BJ (cell line): Measurements from ENCODE around the gene RANBP3. TPM values are rescaled to one million over a fixed set of nuclear protein-coding genes. Genes with fewer than 3 reads are reported as not detected.
"Not testable (repeated sequence)": the region's sequence is repeated elsewhere in the genome, so short reads cannot be mapped to it uniquely, and the experiment has no call there.

ENCODE experiments used
- CTCF ChIA-PET: fragments of 350-600 bp; formaldehyde crosslinking; extraction: SDS; loops from one replicate; lab custom pipeline; 2021; ENCODE audit warnings: antibody characterized with exemption, inconsistent platforms; lab: Yijun Ruan, JAX
- POLR2A ChIA-PET: fragments of 300-600 bp; sonication (Branson Sonifier 250); formaldehyde crosslinking; extraction: SDS; loops from one replicate; lab custom pipeline; 2021; ENCODE audit warnings: antibody characterized with exemption; lab: Charles Lee
- DNase-seq: peaks from one replicate; pipeline ENCODE4 v3.0.0-alpha.2; 2011; ENCODE audit warnings: low read depth
- H3K27me3 ChIP-seq: 2 replicates; pipeline ENCODE4 v1.6.0; 2011; ENCODE audit warnings: low read length; ENCODE audit not compliant: control insufficient read depth, insufficient read depth
- H3K36me3 ChIP-seq: 2 replicates; pipeline ENCODE4 v1.5.1; 2011; ENCODE audit warnings: low read length; ENCODE audit not compliant: control insufficient read depth, insufficient read depth
- H3K4me3 ChIP-seq: 2 replicates; pipeline ENCODE4 v1.5.1; 2011; ENCODE audit warnings: low read depth, mild to moderate bottlenecking, control low read depth, low read length
- CTCF ChIP-seq: IDR thresholded peaks from 2 replicates; pipeline ENCODE4 v1.5.1; 2011; ENCODE audit warnings: low read depth, mild to moderate bottlenecking, control low read depth, inconsistent platforms, low read length, moderate library complexity; ENCODE audit not compliant: insufficient read depth
- polyA minus RNA-seq: library from RNA; depleted of rRNA, polyadenylated mRNA; stranded (reverse); fragments of >200 nt; gene quantifications from 2 replicates; pipeline ENCODE4 v1.2.3, GENCODE V29; 2011; rRNA and poly(A)+ RNA removed
- polyA plus RNA-seq: library from polyadenylated mRNA; depleted of rRNA; stranded (reverse); fragments of >200 nt; gene quantifications from 2 replicates; pipeline ENCODE4 v1.2.3, GENCODE V29; 2011; rRNA removed

The RANBP3 gene
- polyA plus RNA-seq (54.2 and 68.6 TPM in 2 replicates), polyA minus RNA-seq (58.5 and 63.4 TPM in 2 replicates)

GRCh38 chr19:5977785-5978605 lies at the start of gene RANBP3:
RANBP3 (minus strand) TSS chr19:5978140; CDS start chr19:5978082, 58 bp downstream.
- ChIA-PET POLR2A (interaction anchor here (0.6 kb wide), 1 partner anchor 289 kb away, joined by 9 read pairs; no protein-coding TSS in a partner anchor), CTCF (interaction anchor here (1.1 to 5.1 kb wide), 3 partner anchors 10 to 174 kb away, joined by 4 to 49 read pairs (median 6); no protein-coding TSS in a partner anchor)
- no peaks in the 10 kb centered on the region for H3K27me3 ChIP-seq
- 0 out of 2 replicates have a peak, but pooled peaks have one; percentile 2 for TF ChIP-seq CTCF
- H3K4me3 ChIP-seq: peak within 1 kb of the TSS; percentile 98
- peak; percentile 98 for DNase-seq
- peaks cover 3% of the 10 kb centered on the region for H3K36me3 ChIP-seq

GRCh38 chr19:6026390-6027227 lies 48.7 kb upstream of the RANBP3 start:
- H3K27me3 ChIP-seq: no peaks in the 10 kb centered on the region
- peaks cover 1% of the 10 kb centered on the region; the same call in 1 of the 2 replicates for H3K36me3 ChIP-seq
- no peak overlapping the region for H3K4me3 ChIP-seq
- ChIA-PET CTCF (interaction anchor here (0.6 to 1.2 kb wide), 2 partner anchors 22 to 96 kb away, joined by 4 read pairs; no protein-coding TSS in a partner anchor), POLR2A (no interaction called here)
- no peak for DNase-seq
- no peak for TF ChIP-seq CTCF

GRCh38 chr19:6024756-6025155 lies 46.8 kb upstream of the RANBP3 start:
- POLR2A ChIA-PET: not testable (repeated sequence)

GRCh38 chr19:6023936-6024335 lies 46.0 kb upstream of the RANBP3 start:
- no peak for DNase-seq
- Histone ChIP-seq H3K4me3 (no peak overlapping the region), H3K36me3 (peaks cover 1% of the 10 kb centered on the region), H3K27me3 (no peaks in the 10 kb centered on the region)
- ChIA-PET POLR2A (no interaction called here), CTCF (interaction anchor here (2.2 to 2.7 kb wide), 5 partner anchors 11 to 220 kb away, joined by 9 to 33 read pairs (median 17); no protein-coding TSS in a partner anchor)
- no peak for TF ChIP-seq CTCF

More at GRCh38 chr19:6024756-6025155, 46.8 kb upstream of the RANBP3 start:
- not testable (repeated sequence) for H3K27me3 ChIP-seq, H3K36me3 ChIP-seq, DNase-seq, H3K4me3 ChIP-seq
- CTCF ChIA-PET: interaction anchor here (0.6 kb wide), 1 partner anchor 132 kb away, joined by 3 read pairs; no protein-coding TSS in a partner anchor

GRCh38 chr19:6023085-6023682 lies 45.2 kb upstream of the RANBP3 start:
- Histone ChIP-seq H3K4me3 (no peak overlapping the region), H3K27me3 (no peaks in the 10 kb centered on the region)
- POLR2A ChIA-PET: interaction anchor here (0.6 kb wide), 1 partner anchor 130 kb away, joined by 3 read pairs; no protein-coding TSS in a partner anchor

More at GRCh38 chr19:6023085-6023682, 45.2 kb upstream of the RANBP3 start:
- H3K36me3 ChIP-seq: peaks cover 1% of the 10 kb centered on the region
- CTCF ChIA-PET: interaction anchor here (0.6 to 2.7 kb wide), 25 partner anchors 9 to 219 kb away, joined by 3 to 33 read pairs (median 6); partner anchors contain the start of gene NDUFA11
- no peak for DNase-seq
- no peak for TF ChIP-seq CTCF
